HG02840 (cell line): Measurements from ENCODE around the gene ZNF778.

Experiments
- ATAC-seq: cut with Tn5 transposase; IDR thresholded peaks from one replicate; pipeline ENCODE4 v1.9.1; 2021; ENCODE audit warnings: mild to moderate bottlenecking, moderate library complexity, moderate number of reproducible peaks; ENCODE audit not compliant: unreplicated experiment, low FRiP score

ZNF778 gene

DNA sequence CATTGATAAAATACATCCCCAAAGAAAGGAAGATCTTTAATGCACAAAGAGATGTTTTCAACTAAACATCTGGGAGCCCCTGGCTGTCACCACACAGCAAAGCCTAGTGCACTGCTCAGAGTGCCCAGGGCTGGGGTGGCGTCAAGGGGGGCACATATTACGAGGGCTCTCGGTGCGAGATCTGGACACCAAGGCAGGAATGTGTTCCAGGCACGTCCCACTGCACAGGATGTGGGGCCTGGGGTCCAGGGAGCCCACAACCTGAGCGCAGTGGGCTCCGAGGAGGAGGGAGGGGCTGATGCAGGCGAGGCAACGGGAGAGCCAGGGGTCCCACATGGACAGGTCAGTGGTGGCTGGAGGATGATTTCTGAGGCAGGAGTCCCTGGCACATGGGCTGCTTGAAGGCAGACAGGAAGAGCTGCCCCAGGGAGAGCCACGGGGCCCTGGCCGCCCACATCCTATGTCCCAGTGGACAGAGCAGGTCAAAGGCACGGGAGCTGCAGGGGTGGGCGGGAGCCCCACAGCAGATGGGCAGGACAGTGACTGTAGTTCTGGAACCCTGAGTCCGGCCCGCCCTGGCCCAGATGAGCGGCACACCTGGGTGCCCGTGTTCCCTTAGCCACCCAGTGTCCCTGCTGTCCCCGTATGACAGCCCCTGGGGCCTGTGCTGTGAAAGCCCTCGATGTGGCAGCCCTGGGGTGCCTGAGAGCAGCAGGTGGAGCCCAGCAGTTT is 56.4 kb downstream of the ZNF778 start:
- no peak for ATAC-seq

DNA sequence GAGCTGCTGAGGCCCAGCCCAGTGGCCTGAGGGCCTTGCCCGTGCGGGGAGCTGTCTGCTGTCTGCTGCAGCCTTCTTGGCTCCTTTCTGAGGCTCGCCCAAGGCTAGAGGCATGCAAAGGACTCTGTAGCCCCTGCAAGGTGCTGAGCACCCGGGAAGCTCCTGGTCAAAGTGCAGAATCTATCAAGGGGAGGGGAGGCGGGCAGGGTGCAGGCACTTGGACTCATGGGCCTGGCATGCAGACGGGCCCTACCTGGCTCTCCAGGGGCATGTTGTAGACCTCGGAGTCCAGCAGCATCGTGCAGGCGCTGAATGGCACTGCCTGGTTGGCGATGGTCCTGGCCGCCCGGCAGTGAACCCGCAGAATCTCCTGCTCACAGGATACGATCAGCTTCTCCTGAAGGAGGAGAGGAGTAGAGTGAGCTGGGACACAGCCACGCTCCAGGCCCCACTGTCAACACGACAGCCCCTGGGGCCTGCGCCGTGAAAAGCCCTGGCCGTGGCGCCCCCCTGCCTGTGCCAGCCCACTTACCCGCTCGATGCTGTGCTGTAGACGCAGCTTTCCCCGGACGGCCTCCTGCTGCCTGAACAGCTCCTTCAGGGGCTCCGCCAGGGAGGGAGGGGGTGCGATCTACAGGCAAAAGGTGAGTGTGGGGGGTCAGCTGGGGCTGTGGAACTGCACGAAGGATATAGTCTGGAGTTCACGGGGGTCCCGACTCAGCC is 57.2 kb downstream of the ZNF778 start:
- ATAC-seq, result no peak

DNA sequence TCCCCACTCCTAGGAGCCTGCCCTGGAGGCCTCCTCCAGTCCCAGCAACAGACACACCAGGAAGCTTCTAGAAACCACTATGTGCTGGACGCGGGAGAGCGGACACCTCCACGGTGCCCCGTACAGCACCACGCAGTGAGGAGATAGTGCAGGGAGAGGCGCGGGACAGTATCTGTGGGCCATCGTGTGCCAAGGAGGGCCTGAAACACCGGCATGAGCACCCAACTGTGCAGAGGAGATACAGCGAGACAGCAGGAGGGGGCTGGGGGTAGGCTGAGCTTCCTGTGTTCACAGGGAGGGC is 57.7 kb downstream of the ZNF778 start:
- no peak for ATAC-seq

DNA sequence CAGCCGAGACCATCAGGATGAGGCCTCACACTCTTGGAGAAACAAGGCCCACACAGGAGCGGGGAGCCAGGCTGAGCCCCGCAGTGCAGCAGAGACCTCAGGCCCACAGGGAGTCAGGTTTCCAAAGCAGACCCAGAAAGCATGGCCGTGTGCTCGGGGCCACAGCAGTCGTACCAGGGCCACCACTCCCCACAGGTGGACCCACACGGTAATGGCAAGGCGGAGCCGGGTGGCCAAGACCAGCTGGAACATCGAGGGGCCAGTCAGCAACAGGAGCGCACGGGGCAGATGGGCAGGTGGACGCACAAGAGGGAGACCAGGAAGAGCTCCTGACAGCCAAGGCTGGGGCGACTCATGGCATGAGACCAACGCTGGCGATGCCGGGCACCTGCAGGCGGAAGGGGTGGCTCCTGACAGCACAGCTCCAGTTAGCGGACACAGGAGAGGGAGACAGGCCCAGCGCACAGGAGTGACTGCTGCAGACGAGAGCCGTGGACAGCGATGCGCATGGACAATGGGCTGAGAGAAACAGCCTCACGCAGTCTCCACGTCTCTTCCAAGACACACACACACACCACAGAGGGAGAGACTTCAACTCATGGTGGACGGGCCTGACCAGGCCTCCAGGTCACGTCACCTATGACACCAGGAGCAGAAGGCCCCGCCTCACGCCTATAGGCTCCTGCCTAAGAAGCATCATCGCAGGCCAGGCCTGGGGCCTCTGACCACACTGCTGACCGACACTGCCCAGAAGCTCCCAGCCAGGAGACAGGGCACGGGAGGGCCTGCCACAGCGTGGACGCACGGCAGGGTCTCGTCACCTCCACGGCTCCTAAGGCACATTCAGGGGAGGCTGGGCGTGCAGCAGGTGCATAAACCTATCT is 58.6 kb downstream of the ZNF778 start:
- no peak for ATAC-seq

DNA sequence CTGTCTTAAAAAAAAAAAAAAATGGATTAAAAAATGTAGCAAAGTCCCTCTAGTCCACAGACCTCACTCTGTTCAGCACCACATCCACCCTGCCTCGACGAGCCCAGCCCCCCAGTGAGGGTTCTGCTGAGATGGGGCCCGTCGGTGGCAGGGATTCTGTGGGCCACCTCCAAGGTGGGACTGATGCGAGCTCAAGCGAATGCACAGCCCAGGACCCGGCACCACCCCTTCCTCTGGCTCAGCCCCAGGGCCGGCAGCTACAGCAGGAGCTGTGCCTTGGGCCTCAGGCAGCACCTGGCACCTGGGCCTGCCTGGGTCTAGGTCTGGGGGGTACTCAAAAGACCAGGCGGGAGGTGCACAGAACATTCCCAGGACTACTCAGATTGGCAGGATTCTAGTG is 59.5 kb downstream of the ZNF778 start:
- ATAC-seq, result no peak

DNA sequence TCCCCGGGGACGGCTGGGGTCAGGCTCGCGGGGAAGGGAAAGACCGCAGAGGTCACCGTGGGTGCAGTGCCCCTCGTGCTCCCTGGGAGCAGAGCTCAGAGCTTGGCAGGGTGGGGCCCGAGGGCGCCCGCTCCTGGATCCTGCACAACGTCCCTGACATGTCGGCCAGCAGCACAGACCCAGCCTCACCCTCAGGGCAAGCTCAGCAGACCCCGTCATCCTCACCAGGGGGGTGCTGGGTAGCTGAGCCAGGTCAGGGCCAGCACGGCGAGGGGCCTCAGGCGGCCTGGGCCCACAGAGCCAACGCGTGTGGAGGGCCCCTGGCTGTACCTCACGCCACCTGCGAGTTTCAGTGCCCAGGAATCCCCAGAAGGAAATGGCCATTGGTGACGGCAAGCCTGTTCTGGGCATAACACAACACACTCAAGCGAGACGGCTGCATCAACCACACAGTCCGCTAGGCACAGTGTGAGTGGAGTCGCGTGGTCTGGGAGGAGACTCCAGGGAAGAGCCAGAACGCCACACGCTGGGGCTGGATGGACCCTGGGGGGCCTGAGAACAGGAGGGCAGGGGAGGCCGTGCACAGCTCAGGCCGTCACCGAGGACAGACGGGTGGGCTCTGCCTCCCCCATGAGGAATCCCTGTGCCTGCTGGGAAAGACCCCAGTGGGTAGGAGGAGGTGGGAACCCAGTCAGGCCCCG is 60.3 kb downstream of the ZNF778 start:
- ATAC-seq, result no peak

DNA sequence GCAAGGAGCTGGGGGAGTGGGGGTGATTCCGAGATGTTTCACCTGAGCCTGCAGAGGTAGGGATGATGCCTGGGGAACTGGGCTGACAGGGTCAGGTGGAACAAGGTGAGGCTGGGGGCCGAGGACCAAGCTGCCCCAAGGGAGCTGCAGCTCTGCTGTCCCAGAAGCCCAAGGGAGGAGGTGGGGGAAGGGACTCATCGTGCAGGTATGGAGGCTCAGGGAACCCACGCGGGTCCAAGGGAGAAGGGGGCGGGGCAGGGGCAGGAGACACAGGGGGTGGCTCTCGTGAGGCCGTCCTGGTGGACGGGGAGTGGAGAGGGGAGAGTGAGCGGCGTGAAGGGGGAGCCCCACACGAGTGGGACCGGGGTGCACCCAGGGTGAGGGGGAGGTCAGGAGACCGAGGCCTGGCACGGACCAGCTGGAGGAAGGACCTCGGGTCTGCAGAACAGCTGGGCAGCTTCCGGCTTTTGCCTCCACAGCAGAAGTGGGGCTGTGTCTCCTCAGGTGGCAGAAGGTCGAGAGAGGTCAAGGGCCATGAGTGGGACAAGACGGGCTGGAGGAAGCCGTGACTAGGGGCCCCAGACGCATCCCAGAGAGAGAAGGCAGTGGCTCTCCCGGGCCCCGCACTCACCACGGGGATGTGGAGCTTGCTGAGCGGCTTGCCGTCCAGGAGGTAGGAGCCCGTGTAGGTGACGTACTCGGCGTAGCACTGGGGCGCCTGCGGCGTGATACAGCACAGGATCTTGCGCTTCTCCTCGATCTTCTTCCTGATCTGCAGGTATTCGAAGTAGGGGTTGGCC is 61.1 kb downstream of the ZNF778 start:
- ATAC-seq, result no peak

DNA sequence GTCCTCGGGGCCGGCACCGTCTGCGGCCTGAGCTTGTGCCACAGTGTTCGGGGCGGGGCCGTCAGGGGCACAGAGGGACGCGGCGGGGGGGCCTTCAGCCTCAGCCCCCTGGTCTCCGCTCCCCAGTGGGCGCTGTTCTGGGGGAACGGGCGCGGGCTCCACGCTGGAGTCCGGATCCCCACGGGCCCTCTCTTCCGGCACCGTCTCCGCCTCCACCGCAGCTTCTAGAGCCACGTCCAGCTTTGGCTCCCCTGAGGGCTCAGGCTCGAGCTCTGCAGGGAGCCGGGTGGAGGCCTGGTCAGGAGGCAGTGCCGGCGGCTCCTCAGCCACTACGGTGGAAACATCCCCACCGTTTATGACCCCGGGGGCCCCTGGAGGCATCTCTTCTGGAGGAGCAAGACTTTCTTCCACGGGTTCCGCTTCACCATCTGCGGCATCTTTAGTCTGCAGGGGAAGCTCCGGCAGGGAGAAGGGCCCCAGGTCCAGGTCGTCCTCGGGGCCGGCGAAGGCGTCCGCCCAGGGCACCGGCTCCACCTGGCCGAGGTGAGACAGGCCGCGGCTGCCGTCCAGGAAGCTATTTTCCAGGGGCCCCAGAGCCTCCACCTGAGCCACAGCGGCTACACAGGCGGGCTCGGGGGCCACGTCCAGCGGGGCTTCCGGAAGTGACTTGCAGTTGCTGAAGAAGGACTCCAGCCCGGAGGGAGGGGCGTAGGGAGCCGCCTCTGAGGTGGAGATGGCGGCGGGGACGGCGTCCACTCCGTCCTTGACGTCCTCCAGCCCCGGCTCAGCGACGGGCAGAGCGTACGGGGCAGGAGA is 62.4 kb downstream of the ZNF778 start:
- no peak for ATAC-seq

DNA sequence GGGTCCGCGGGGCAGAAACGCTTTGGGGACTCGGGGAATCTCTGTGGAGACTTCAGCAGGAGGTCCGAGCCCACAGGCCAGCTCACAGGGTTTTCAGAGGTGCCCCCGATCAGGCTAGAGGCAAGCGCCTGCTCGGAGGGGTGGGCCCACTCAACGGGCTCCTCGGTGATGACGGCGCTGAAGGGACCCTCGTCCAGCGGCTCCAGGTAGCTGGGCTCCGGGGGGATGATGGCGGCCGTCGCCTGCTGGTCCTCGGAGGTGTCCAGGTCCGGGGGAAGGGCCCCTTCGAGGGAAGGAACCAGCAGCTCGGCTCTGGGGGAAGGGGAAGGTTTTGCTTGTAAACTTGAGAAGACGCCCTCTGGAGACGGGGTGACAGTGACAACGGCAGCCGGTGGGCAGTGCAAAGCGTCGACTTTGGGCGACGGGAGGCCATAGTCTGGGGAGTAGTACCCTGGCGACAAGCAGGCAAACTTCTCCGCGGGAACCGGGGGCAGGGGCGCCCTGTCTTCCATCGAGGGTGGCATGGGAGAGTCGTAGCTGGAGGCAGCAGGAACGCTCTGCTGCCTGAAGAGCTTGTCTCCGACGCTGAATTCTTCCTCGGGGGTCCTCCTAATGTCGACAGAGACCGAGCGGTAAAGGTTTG is 63.2 kb downstream of the ZNF778 start:
- no peak for ATAC-seq

DNA sequence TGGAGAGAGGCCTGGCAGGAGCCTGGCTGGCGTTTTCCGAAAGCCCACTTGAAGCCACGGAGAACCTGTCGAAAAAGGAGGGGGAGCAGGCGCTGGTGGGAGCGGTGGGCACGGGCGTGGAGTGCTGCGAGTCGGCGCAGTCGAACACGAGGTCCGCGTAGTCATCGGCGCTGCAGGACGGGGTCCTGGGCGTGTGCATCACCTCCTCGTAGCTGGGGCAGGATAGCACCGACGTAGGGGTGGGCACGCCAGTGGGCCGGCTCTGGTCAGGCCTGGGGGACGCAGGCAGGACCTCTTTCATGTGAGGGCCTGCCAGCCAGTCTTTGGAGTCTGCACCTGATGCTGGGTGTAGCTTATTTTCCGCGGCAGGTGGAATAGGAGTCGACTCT is 63.7 kb downstream of the ZNF778 start:
- no peak for ATAC-seq

DNA sequence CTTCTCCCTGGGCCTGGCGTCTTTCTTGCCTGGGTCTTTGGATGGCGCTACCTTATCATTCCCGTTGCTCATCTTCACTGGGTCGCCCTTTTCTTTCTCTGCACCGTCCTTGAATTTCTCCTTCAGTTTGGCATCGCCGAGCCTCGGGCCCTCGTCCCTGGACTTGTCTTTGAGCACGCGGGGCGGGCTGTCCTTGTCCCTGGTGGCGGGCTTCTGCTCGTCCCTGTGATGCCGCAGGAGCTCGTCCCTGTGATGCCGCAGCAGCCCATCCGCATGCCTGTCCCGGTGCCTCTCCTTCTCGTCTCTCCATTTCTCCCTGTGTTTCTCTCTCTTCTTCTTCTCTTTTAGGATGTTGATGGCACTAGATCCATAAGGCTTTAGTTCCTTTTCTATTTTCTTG is 64.3 kb downstream of the ZNF778 start:
- no peak for ATAC-seq

DNA sequence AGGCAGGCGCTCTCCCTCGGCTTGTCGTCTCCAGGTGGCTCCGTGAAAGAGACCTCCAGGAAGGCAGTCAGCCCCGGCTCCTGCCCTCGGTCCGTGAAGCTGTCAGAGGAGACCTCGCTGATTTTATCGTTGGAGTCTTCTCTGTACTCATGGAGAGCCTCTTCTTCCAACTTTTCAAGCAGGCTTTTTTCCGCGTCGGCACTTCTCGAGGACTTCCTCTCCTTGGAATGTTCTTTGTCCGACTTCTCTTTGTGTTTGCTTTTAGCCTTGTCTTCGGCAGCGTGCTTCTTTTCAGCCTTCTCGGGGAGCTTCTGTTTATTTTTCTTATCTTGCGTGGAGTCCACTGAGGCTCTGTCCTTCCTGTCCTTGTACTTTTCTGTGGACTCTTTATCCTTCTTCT is 65.0 kb downstream of the ZNF778 start:
- ATAC-seq, result no peak

DNA sequence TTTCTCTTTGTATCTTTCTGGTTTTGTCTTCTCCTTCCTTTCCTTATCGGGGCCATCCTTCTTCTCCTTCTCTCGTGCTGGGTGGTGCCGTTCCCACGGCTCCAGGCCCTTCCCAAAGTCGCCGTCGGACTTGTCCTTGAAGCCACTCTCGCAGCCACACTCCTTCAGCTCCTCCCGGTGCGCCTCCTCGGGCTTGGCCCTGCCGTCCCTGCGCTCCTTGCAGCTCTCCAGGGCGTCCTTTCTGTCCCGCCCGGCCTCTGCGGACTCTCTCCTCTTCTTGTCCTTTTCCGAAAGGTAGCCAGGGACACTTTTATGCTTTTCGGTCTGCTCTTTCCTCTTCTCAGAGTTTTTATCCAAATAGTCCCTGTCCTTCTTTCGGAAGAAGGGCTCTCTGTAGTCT is 65.9 kb downstream of the ZNF778 start:
- ATAC-seq, result no peak

DNA sequence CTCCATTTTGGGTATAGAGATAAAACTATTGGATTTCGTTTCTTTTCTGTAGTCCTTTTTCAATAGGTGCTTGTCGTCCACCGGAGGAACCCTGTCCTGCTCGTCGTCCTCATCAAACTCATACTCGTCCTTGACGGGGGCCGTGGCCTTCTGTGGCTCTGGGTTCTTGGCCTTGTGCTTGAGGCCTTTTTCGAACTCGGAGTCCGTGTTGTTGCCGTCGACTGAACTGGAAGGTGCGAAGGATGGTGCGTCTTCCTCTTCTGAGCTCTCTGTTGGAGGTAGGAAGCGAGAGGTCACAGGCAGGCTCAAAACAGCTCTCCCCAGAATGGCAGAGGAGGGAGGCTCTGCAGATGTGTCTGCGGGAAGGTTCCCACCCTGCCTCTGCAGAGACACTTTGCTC is 67.9 kb downstream of the ZNF778 start:
- ATAC-seq, result no peak

DNA sequence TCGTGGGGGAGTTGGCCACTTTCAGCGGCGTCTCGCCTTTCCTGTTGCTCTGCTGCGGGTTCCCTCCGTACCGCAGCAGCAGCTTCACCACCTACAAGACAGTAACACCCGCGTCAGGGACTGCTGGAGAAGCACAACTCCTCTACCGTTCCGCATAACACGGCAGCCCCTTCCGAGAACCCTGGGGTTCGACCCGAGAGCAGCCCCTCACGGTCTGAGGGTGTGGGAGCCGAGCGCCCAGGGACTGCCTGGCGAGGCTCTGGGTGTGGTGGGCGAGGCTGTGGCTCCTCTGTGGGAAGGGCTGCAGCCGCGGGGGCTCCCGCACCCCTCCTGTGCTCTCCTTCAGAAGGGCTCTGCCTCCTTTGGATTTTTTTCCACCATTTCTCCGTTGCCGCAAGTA is 68.6 kb downstream of the ZNF778 start:
- ATAC-seq, result no peak
